Right forelimb (tissue), 1 donor: ENCODE data around the gene IL17RD.

Source experiments
- DNase-seq: peaks from one replicate; pipeline ENCODE4 v3.0.0-alpha.2; 2018

The IL17RD gene

DNA sequence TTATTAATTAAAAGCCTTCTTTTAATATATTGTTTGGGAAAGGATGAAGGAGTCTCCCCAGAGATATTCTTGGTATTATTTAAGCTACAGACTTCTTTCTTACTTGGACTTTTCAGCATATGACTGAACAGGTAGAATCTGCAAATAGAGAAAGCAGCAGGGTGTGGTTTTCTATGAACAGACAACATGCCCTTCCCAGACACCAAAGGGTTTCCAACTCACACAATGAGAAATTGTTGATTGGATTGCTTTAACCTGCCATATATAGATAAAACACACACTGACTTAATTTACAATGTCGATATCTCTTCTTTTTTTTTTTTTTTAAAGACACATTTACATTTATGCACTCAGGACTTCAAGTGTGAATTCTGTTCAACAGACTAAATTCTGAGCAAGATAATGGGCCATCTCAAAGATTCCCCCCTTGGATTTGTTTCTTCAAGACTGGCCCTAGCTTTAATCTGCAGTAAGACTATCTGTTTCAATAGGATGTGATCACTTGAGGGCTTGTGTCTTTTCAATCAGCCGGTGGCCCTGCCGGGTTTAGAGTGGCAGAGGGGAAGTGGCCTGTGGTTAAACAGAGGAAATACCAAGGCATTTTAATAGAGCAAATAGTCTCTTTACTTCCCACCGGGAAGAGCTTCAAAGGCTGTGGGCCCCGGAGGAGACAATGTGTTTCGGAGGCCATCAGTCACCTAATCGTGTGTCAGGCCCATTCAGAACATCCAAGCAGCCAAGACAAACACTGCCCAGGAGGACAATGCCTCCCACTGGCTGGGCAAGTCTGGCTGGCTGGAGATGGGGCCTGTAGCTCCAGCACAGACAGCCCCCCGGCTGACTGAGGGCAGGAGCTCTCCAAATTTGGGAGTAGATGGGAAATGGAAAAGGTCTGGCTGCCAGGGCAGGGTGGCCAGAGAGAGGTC is 6.1 kb downstream of the IL17RD start:
- DNase-seq: no peak

DNA sequence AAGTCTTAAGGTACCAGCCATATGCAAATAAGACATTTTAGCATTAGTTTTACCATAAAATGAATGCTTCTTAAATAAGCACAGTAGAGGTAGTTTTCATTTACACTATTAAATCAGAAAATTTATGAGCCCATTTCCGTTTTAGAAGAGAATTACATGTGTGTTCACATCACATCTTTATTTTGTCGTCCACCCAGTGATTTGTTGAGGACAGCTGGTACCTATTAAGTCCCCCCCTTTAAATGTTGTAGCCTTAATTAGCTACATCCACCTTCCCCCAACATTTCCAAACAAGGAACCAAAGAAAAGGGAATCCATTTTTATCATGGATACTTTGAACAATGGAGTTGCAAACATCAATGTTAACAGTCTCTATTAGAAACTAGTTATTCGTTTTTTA is 6.8 kb downstream of the IL17RD start:
- DNase-seq: no peak

GRCh38 chr3:57157545-57157944 is 7.6 kb downstream of the IL17RD start:
- DNase-seq: no peak

GRCh38 chr3:57155310-57155643 is 9.9 kb downstream of the IL17RD start:
- no peak for DNase-seq

DNA sequence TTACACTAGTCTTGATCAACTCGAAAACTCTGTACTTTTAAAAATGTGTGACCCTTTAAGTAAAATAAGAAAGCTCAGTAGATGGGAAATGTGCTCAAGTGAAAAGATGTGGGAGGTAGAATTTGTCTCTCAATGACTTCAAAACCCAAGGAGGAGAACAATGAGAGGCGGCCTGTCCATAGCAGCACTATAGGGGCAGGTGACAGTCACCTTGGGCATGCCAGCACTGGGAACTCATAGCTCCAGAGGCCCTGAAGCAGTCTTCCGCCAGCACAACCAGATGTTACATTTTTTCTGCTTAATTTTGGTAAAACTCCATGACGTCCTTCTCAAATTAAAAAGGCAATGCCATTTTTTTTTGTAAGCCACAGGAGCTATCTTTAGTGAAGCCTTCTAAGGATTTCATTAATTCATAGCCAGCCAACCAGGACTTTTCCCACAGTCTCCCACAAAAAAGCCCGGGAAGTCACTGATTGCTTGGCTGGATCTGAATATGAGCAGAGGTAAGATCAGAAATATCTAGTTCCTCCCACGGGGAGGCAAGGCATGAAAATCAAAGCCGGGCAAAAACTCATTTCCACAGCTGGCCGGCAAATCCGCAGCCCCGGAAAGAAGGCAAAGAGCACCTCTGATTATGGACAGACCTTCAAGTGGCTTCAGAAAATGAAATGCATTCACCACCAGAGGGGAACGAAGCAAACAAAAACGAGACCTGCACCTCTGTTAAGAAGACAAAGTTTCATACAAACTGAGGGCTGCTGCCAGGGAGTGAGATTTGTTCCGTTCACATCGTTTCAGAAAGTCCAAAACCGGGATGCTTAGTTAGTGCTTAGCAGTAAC is 10.5 kb downstream of the IL17RD start:
- DNase-seq: no peak

GRCh38 chr3:57152151-57153143 is 12.7 kb downstream of the IL17RD start:
- DNase-seq: no peak

- no peak for DNase-seq
These were observed 13.4 kb downstream of the IL17RD start for GRCh38 chr3:57151749-57152148.

DNA sequence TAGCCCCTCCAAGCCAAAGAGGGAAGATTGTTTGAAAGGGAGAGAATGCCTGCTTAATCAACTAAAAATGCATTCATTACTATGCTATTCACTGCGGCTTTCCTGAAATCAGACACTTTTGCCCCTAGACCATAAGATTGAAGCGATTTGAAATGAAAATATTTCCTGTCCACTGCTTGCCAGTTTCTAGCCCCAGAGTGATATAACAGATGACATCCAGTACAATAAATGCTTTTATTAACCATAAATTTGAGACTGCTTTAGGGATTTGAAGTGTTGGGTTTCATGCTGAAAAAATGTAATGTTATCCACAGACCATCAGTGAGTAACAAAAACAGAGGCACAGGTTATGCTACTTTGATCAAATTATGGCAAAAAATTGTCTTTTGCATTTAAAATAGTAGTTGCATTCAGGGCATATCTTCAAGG is 14.1 kb downstream of the IL17RD start:
- no peak for DNase-seq

- DNase-seq: peak; percentile 63
These were observed 15.0 kb downstream of the IL17RD start for GRCh38 chr3:57150113-57150581.

- no peak for DNase-seq
These were observed 18.1 kb downstream of the IL17RD start for GRCh38 chr3:57147071-57147470.

DNA sequence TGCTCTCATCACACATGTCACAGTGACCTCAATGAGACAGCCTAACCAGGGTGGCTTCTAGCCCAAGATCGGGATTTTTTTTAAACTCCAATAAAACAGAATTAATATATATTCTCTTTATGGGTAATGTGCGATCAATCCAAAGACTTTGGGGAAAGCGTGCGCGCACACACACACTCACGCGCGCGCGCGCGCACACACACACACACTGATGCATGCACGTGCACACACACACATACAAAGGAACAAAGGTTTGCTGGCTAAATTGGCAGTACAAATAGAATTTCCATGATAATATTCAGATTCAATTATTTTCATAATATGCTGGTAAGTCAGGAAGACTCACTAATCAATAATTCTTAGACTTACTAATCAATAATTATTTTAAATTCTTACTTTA is 19.3 kb downstream of the IL17RD start:
- DNase-seq: no peak

DNA sequence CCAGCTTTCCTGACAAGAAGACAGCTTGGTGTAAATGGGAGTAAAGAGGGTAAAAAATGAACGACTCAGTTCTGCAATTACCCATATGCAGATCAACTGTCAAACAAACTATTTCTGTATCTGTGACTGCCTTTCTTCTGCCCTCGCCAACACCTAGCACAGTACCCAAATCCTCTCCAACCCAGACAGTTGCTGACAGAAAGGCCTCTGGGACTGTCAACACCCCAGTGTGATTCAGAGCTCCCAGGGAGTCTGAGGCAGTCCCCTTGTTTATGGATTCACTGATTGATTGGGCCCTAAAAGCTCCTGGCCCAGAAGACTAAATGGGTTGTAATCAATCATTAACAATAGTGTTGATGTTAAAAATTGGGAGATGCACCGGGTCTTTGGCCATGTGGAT is 20.2 kb downstream of the IL17RD start:
- DNase-seq: no peak

GRCh38 chr3:57143886-57144459 is 21.2 kb downstream of the IL17RD start:
- no peak for DNase-seq

- peak; percentile 73 for DNase-seq
These were observed 22.8 kb downstream of the IL17RD start for GRCh38 chr3:57142411-57142723.

DNA sequence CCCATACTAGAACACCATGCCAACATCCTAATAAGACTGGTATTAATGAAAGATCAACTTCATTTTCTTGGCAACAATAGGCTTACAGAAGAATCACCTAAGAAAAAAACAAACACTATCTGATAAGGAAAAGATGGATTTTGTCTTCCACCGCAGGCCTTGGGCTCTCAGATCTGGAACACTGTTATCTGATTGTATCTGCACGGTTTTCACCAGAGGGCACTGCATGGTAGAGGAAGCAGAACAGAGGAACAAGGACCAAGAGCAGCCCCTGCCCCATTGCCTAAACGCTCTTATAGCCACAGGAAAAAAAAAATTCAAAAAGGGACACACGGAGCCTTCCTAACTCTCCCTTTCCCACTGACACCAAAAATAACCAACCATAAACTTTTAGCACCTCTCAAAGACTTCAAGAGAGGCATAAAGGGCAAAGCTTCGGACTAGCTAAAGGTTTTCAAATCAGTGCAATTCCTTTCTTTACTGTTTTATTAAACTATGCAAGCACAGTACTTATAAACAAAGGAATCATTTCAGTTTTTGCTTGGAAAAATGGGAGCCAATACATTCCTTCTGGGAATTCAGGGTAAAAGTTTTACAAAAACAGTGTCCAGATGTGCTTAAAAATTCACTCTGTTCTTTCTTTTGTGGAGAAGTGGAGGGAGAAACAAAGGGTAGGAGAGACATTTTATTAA is 23.3 kb downstream of the IL17RD start:
- DNase-seq: no peak

DNA sequence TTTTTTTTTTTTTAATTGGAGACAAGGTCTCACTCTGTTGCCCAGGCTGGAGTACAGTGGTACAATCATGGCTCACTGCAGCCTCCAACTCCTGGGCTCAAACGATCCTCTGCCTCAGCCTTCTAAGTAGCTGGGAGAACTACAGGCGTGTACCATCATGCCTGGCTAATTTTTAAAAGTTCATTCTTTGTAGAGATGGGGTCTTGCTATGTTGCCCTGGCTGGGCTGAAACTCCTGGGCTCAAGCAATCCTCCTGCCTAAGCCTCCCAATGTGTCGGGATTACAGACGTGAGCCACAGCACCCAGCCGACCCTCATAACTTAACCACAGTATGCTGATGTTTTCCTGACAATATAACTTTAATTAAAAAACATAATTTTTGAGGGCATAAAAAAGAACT is 24.3 kb downstream of the IL17RD start:
- DNase-seq: no peak

DNA sequence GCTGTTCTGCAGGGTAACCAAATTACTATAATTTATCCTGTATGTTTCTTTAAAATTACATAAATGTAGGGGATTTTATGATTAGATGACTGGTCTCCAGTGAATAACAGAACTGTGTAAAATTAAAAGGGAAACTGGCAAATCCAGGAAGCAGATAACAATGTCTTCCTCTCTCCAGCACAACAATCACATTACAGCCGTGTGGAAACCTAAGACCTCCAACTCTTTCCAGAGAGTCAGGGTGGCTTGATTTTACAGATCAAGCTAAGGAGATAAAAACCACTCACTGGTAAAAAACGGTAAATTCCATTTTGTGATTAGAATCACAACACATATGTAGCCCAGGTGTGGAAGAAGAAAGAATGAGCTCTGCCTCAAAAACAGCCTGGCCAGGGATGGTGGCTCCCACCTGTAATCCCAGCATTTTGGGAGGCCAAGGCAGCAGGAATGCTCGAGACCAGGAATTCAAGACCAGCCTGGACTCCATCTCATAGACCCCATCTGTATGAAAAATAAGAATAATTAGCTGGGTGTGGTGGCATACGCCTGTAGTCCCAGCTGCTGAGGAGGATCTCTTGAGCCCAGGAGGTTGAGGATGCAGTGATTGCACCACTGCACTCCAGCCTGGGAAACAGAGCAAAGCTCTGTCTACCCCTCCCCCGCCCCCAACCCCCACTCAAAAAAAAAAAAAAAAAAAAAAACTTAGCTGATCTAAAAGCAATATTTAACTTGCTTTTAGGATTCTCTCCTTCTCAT is 29.0 kb downstream of the IL17RD start:
- DNase-seq: no peak

DNA sequence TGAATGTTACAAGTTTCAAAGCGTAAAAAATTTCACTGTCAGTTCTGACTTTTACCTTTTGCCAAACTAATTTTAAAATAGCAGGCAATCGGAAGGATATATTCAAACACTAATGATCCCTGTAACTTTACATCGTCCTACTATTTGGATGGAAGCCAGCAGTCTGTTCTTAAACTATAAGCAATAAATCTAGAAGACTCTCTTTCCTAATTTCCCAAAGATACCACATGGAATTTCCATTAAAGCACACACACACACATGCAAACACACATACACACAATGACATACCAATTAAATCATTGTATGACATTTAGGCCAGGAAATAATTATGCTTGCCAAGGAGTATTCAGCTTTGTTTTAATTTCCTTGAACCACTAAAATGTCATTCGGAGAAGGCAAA is 32.0 kb downstream of the IL17RD start:
- DNase-seq: no peak

DNA sequence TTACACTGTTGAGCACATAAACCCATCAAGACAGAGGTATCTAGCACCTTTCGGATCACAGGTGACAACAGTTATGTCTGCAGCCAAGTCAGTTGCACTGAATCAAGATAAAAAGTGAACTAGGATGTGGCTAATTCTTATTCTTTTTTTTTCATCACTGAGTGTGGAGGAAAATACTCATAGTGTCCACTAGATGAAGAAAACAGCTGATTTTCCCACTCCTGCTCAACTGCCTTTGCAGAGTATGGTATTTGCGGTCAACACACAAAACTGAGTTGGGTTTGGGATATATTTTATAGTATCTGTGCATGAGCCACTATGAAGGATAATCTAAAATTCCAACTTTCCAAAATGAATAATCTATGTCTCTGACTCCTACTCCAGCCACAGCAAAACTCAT is 32.5 kb downstream of the IL17RD start:
- DNase-seq: no peak

GRCh38 chr3:57131210-57131588 is 34.0 kb downstream of the IL17RD start:
- no peak for DNase-seq

GRCh38 chr3:57130571-57131209 is 34.5 kb downstream of the IL17RD start:
- DNase-seq: no peak
